Measurements from ENCODE around the gene LPCAT4. TPM values are rescaled to one million over a fixed set of nuclear protein-coding genes. Genes with fewer than 3 reads are reported as not detected.
"Not testable (repeated sequence)": the region's sequence is repeated elsewhere in the genome, so short reads cannot be mapped to it uniquely, and the experiment has no call there.

LPCAT4 gene
- total RNA-seq (10 to 100 TPM in 6 of 7 donors, 1 to 10 TPM in 1; 8.9 to 44.3 (median 34.4) TPM), polyA plus RNA-seq (10 to 100 TPM; 15.9 to 22.6 TPM)
- long read RNA-seq, donor 1, partial matches to known transcripts: 2 of 5 reads
- long read RNA-seq, donor 1, other reads (novel, unspliced or antisense): 3 of 5 reads
- long read RNA-seq, donor 2, transcript LPCAT4-201 (14 exons, 2,262 nt): major isoform, 7 of 8 reads
- long read RNA-seq, donor 2, partial matches to known transcripts: 0 of 8 reads
- long read RNA-seq, donor 2, other reads (novel, unspliced or antisense): 0 of 8 reads
- long read RNA-seq, donor 3, transcript LPCAT4-201 (14 exons, 2,262 nt): major isoform, 6 of 28 reads
- long read RNA-seq, donor 3, partial matches to known transcripts: 10 of 28 reads
- long read RNA-seq, donor 3, other reads (novel, unspliced or antisense): 12 of 28 reads

DNA sequence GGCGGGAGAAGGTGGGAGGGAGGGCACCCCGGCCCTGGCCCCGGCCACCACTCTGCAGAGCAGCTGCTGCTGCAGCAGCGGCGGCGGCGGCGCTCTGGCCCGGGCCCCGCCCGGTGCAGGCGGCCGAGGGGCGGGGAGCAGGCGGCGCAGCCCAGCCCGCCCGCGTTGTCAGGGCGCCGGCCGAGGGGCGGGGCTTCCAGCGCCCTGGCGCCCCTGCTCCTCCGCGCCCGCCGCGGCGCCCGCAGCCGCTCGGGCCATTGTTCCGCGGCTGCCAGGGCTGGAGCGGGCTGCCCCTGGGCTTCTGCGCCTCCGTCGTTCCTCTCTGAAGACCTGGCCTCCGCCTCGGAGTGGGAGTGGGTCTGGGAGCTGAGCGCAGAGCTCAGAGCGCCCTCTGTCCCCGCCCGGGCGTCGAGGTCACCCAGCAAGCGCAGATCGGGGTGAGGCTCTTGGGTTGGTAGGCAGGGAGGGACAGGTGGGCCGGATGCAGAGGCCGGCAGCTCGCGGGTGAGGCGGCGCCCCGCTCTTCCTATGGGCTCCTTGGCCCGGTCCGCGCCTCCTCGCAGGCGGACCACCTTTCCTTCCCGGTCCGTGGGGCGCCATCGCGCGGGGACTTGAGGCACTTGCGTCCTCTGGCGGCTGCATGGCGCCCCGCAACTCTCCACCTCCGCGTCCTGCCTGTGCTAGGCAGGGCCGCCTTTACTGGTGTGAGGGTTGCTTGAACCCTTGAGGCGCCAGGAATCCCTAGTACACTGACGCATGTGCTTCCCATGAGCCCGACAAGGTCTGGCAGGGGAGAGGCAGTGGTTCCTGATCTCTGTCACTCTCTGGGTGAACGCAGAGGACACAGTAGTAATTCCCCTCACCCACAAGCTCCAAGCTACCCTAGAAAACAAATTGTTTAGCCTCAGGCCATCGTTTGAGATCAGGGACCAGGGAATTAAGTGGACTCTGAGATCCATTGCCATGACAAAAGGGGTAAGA is at the start of gene LPCAT4:
Gene LPCAT4 (minus strand): TSS at position 96 of the 981 bp plus-strand sequence. CDS start 96 bp downstream, outside the sequence.
- Histone ChIP-seq H3K9me3 (no peaks in the 10 kb centered on the region), H3K36me3 (no peaks in the 10 kb centered on the region), H3K27me3 (no peaks in the 10 kb centered on the region), H3K4me3 (peak within 1 kb of the TSS; percentile 80), H3K27ac (peak within 1 kb of the TSS; percentile 90 to 99), H3K4me1 (ENCODE audit: insufficient read depth) (no peaks in the 10 kb centered on the region)
- peak; percentile 83 to 90 (median 86) for DNase-seq
- 0 to 1% (median 0%) methylated on average over 30 to 80 of the region's 80 CpGs for WGBS, 3 donors
- intact Hi-C loops (cut with DNase I): loop anchor here in 1 of 4 donors (10.0 kb wide), 1 partner anchor 133 kb away; no protein-coding TSS in a partner anchor
- TF ChIP-seq EP300 (IDR thresholded peaks at IDR 0.05) (no peak), POLR2A (IDR thresholded peaks at IDR 0.05) (peak; percentile 50)
- TF ChIP-seq, protein P1, sequence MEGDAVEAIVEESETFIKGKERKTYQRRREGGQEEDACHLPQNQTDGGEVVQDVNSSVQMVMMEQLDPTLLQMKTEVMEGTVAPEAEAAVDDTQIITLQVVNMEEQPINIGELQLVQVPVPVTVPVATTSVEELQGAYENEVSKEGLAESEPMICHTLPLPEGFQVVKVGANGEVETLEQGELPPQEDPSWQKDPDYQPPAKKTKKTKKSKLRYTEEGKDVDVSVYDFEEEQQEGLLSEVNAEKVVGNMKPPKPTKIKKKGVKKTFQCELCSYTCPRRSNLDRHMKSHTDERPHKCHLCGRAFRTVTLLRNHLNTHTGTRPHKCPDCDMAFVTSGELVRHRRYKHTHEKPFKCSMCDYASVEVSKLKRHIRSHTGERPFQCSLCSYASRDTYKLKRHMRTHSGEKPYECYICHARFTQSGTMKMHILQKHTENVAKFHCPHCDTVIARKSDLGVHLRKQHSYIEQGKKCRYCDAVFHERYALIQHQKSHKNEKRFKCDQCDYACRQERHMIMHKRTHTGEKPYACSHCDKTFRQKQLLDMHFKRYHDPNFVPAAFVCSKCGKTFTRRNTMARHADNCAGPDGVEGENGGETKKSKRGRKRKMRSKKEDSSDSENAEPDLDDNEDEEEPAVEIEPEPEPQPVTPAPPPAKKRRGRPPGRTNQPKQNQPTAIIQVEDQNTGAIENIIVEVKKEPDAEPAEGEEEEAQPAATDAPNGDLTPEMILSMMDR (IDR thresholded peaks at IDR 0.05): peak; percentile 91 to 97 (median 96)

DNA sequence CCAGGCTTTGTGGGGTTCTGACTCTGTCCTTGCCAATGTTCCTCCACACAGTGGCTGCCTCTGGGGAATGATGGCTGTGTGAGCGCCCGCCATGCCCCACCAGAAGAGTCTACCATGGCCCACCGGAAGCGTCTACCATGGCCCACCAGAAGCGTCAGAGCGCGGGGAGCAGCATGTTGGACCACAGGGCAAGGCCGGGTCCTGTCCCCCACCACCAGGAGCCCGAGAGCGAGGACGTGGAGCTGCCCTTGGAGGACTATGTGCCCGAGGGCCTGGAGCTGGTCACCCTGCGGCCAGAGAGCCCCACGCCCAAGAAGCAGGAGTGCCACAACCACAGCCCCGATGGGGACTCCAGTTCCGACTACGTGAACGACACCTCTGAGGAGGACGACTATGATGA is 42.5 kb upstream of the LPCAT4 start:
- H3K4me1 ChIP-seq (ENCODE audit: insufficient read depth); DNase-seq; H3K9me3 ChIP-seq; H3K27me3 ChIP-seq; intact Hi-C loops (cut with DNase I); H3K4me3 ChIP-seq; H3K27ac ChIP-seq; H3K36me3 ChIP-seq: not testable (repeated sequence)
- WGBS, 3 donors: 96% methylated on average over 10 of the region's 19 CpGs; no CpG with 5 or more reads in 2 of the 3 donors

GRCh38 chr15:34408973-34409372 is 42.0 kb upstream of the LPCAT4 start:
- intact Hi-C loops (cut with DNase I); H3K27ac ChIP-seq; H3K27me3 ChIP-seq; H3K36me3 ChIP-seq; H3K4me1 ChIP-seq (ENCODE audit: insufficient read depth); DNase-seq; H3K9me3 ChIP-seq; H3K4me3 ChIP-seq: not testable (repeated sequence)
- 77% methylated on average over 3 of the region's 10 CpGs; no CpG with 5 or more reads in 2 of the 3 donors for WGBS, 3 donors

GRCh38 chr15:34403899-34404298 is 36.9 kb upstream of the LPCAT4 start:
- H3K36me3 ChIP-seq: not testable (repeated sequence)
- WGBS, 3 donors: no CpG with 5 or more reads among the region's 3 CpGs

DNA sequence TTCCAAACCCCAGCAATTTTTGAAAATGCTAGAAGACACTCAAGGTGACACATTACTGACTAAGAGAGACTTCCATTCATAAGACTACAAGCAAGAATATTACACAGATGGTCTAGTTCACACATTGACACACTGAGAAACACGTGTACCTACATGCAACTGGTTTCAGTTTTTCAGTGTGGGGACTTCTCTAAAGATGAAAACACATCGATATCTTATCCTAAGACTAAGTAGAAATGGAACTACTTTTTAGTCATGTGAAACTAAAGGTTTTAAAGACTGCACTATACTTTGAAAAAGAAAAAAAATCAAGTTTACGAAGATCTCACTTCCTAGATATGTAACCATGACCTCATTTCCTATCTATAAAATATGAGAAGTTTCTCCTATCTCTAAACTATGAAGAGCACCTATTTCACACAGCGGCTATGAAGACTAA is 36.2 kb upstream of the LPCAT4 start:
- H3K9me3 ChIP-seq; intact Hi-C loops (cut with DNase I); H3K36me3 ChIP-seq; H3K4me1 ChIP-seq (ENCODE audit: insufficient read depth); H3K27ac ChIP-seq; H3K4me3 ChIP-seq; DNase-seq; H3K27me3 ChIP-seq: not testable (repeated sequence)
- WGBS, 3 donors: 88 to 100% (median 99%) methylated on average over 1 to 2 of the region's 4 CpGs

More at GRCh38 chr15:34403899-34404298, 36.9 kb upstream of the LPCAT4 start:
- H3K4me3 ChIP-seq; DNase-seq; H3K27me3 ChIP-seq; H3K4me1 ChIP-seq (ENCODE audit: insufficient read depth); H3K27ac ChIP-seq; H3K9me3 ChIP-seq; intact Hi-C loops (cut with DNase I): not testable (repeated sequence)

GRCh38 chr15:34397637-34398259 is 30.8 kb upstream of the LPCAT4 start:
- DNase-seq; intact Hi-C loops (cut with DNase I): not testable (repeated sequence)
- WGBS, 3 donors: 94% methylated on average over 3 of the region's 6 CpGs; no CpG with 5 or more reads in 2 of the 3 donors

GRCh38 chr15:34392981-34393380 is 26.0 kb upstream of the LPCAT4 start:
- intact Hi-C loops (cut with DNase I); DNase-seq; H3K9me3 ChIP-seq; H3K27ac ChIP-seq; H3K27me3 ChIP-seq; H3K4me3 ChIP-seq; H3K36me3 ChIP-seq; H3K4me1 ChIP-seq (ENCODE audit: insufficient read depth): not testable (repeated sequence)
- 11% methylated on average over 2 of the region's 2 CpGs; no CpG with 5 or more reads in 2 of the 3 donors for WGBS, 3 donors

More at GRCh38 chr15:34397637-34398259, 30.8 kb upstream of the LPCAT4 start:
- not testable (repeated sequence) for H3K36me3 ChIP-seq; H3K9me3 ChIP-seq; H3K4me1 ChIP-seq (ENCODE audit: insufficient read depth); H3K4me3 ChIP-seq; H3K27ac ChIP-seq; H3K27me3 ChIP-seq

GRCh38 chr15:34389594-34390086 is 22.6 kb upstream of the LPCAT4 start:
- H3K4me3 ChIP-seq; intact Hi-C loops (cut with DNase I); H3K36me3 ChIP-seq; H3K4me1 ChIP-seq (ENCODE audit: insufficient read depth); H3K9me3 ChIP-seq; DNase-seq; H3K27me3 ChIP-seq; H3K27ac ChIP-seq: not testable (repeated sequence)
- no CpG with 5 or more reads among the region's 16 CpGs for WGBS, 3 donors

GRCh38 chr15:34381829-34382521 is 15.0 kb upstream of the LPCAT4 start:
- H3K4me1 ChIP-seq (ENCODE audit: insufficient read depth); H3K36me3 ChIP-seq; DNase-seq; H3K9me3 ChIP-seq; H3K4me3 ChIP-seq; H3K27ac ChIP-seq; intact Hi-C loops (cut with DNase I); H3K27me3 ChIP-seq: not testable (repeated sequence)
- WGBS, 3 donors: no CpG with 5 or more reads among the region's 19 CpGs

Data from ovary (tissue), 10 donors.